GM11168 (cell line): ENCODE data around the gene ATP6V1C2.

ENCODE experiments used
- in situ Hi-C: fragments of 300-500 bp; cut with MboI; formaldehyde crosslinking; loops from one replicate; pipeline ENCODE4 v1.12.0; 2022; ENCODE audit warnings: low sequenced_read_pairs; ENCODE audit not compliant: unreplicated experiment

Gene ATP6V1C2

GRCh38 chr2:10830641-10831399 is 109.4 kb downstream of the ATP6V1C2 start:
- in situ Hi-C loops: loop anchor here (10.0 kb wide), 1 partner anchor 294 kb away; no protein-coding TSS in a partner anchor

DNA sequence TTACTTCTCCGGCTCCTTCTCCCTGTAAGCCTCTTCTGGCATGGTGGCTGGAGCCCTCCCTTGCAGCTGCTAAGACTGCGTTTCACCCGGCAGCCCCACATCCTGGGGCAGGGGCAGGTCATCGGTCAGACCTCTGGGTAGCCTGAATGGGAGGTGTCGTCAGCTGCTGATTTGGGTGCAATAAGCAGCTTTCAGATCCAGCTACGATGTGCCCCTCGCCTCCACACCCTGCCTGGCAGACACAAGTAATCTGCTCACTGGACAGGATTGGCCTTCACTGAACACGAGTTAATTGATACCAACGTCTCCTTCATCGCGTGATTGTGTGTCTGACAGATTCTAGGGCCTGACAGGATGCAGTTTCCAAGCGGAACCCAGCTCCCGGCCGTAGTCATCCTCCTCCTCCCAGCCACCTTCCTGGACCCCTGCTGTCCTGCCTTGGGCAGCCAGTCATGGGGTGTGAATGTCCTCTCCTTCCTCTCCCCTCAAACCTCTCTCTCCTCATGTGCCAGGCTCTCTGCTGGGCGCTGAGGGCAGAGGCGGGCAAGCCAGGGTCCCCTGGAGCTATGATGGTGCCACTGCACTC is 110.1 kb downstream of the ATP6V1C2 start:
- in situ Hi-C loops: loop anchor here (10.0 kb wide), 1 partner anchor 293 kb away; no protein-coding TSS in a partner anchor

DNA sequence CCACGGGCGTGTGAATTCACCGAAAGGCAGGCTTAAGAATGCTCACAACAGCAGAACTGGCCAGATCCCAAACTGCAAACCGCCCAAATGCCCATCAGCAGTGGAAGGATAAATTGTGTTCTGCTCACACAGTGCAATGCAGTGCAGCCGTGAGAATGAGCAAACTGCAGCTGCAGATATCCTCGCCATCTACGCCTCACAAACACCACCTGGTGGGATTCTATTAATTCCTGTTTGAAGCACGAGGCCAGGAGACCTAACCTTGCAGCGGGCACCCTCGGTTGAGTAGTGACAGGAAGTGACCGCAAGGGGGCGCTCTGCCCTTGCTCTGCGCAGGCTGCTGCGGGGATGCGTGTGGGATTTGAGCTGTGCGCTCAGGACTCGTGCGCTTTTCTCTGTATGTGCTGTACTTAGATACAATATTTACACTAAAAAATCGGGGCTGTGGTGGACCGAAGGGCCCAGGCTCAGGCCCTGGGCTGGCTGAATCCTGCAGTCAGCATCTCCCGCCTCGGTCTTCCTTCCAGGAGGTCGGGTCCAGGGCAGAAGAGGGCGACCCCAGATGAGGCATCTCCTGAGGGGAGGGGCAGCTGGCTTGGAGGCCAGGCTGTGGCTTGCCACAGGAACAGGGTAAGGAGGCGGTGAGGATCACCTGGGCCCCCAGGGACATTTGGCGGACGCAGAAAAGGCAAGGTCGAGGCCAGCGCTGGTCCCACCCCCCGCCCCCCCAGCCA is 110.9 kb downstream of the ATP6V1C2 start:
- in situ Hi-C loops: loop anchor here (10.0 kb wide), 1 partner anchor 292 kb away; no protein-coding TSS in a partner anchor

GRCh38 chr2:10833021-10833420 is 111.6 kb downstream of the ATP6V1C2 start:
- in situ Hi-C loops: loop anchor here (10.0 kb wide), 1 partner anchor 292 kb away; no protein-coding TSS in a partner anchor

- in situ Hi-C loops: loop anchor here (10.0 kb wide), 1 partner anchor 291 kb away; no protein-coding TSS in a partner anchor
These were observed 112.7 kb downstream of the ATP6V1C2 start for GRCh38 chr2:10834068-10834655.
